ENCODE measurements around the gene RASSF5. TPM values are rescaled to one million over a fixed set of nuclear protein-coding genes. Genes with fewer than 3 reads are reported as not detected.

RASSF5 gene
- total RNA-seq, 4 donors from 2014 or later = 4.6 to 14.0 (median 7.8) TPM

GRCh38 chr1:206521694-206522402 is 14.5 kb downstream of the RASSF5 start:
- no peak overlapping the region for H3K27ac ChIP-seq
- in situ Hi-C loops (cut with MboI; ENCODE audit: low pct_ligation_motif_present in 1 of 4, low pct_unique_long_range_greater_than_20kb in 1 of 4, low sequenced_read_pairs in 3 of 4) = no loop called here
- DNase-seq = no peak

GRCh38 chr1:206524739-206525364 is 17.5 kb downstream of the RASSF5 start:
- Histone ChIP-seq H3K27me3 (no peaks in the 10 kb centered on the region), H3K4me1 (no peaks in the 10 kb centered on the region), H3K4me3 (no peak overlapping the region), H3K9me3 (no peaks in the 10 kb centered on the region), H3K27ac (no peak overlapping the region), H3K36me3 (no peaks in the 10 kb centered on the region)
- no peak for DNase-seq
- in situ Hi-C loops (cut with MboI; ENCODE audit: low pct_ligation_motif_present in 1 of 4, low pct_unique_long_range_greater_than_20kb in 1 of 4, low sequenced_read_pairs in 3 of 4) = no loop called here
- no peak for TF ChIP-seq POLR2AphosphoS5 (IDR thresholded peaks at IDR 0.05)
- TF ChIP-seq EP300 (IDR thresholded peaks at IDR 0.05; ENCODE audit: low read depth) = no peak
- no peak for TF ChIP-seq CTCF (IDR thresholded peaks at IDR 0.05)
- no peak for TF ChIP-seq POLR2A (IDR thresholded peaks at IDR 0.05)
- 58 to 100% methylated on average over 1 to 5 of the region's 5 CpGs for WGBS, 2 donors (ENCODE audit: low coverage in 1 of 2)
- intact Hi-C loops (cut with DNase I; ENCODE audit: low total_unique reads) = no loop called here

More at GRCh38 chr1:206521694-206522402, 14.5 kb downstream of the RASSF5 start:
- H3K4me3 ChIP-seq = no peak overlapping the region
- intact Hi-C loops (cut with DNase I; ENCODE audit: low total_unique reads) = no loop called here
- no peaks in the 10 kb centered on the region for H3K4me1 ChIP-seq
- H3K9me3 ChIP-seq = no peaks in the 10 kb centered on the region
- no peak for TF ChIP-seq POLR2AphosphoS5 (IDR thresholded peaks at IDR 0.05)
- H3K27me3 ChIP-seq = no peaks in the 10 kb centered on the region
- H3K36me3 ChIP-seq = no peaks in the 10 kb centered on the region
- 80 to 81% methylated on average over 6 to 8 of the region's 8 CpGs for WGBS, 2 donors (ENCODE audit: low coverage in 1 of 2)

- H3K36me3 ChIP-seq = no peaks in the 10 kb centered on the region
- H3K9me3 ChIP-seq = no peaks in the 10 kb centered on the region
- H3K27ac ChIP-seq = no peak overlapping the region
- H3K4me1 ChIP-seq = no peaks in the 10 kb centered on the region
- in situ Hi-C loops (cut with MboI; ENCODE audit: low pct_ligation_motif_present in 1 of 4, low pct_unique_long_range_greater_than_20kb in 1 of 4, low sequenced_read_pairs in 3 of 4) = no loop called here
- TF ChIP-seq POLR2AphosphoS5 (IDR thresholded peaks at IDR 0.05) (no peak), EP300 (IDR thresholded peaks at IDR 0.05; ENCODE audit: low read depth) (no peak), CTCF (IDR thresholded peaks at IDR 0.05) (no peak), POLR2A (IDR thresholded peaks at IDR 0.05) (no peak)
- 50 to 75% methylated on average over 2 to 6 of the region's 6 CpGs for WGBS, 2 donors (ENCODE audit: low coverage in 1 of 2)
- intact Hi-C loops (cut with DNase I; ENCODE audit: low total_unique reads) = no loop called here
- H3K4me3 ChIP-seq = no peak overlapping the region
- no peaks in the 10 kb centered on the region for H3K27me3 ChIP-seq
- no peak for DNase-seq
These were observed 19.0 kb downstream of the RASSF5 start for GRCh38 chr1:206526064-206526911.

GRCh38 chr1:206529425-206529824 is 22.1 kb downstream of the RASSF5 start:
- TF ChIP-seq POLR2AphosphoS5 (IDR thresholded peaks at IDR 0.05) = no peak
- TF ChIP-seq CTCF (IDR thresholded peaks at IDR 0.05) = no peak
- H3K9me3 ChIP-seq = no peaks in the 10 kb centered on the region
- H3K36me3 ChIP-seq = no peaks in the 10 kb centered on the region
- H3K27ac ChIP-seq = no peak overlapping the region
- intact Hi-C loops (cut with DNase I; ENCODE audit: low total_unique reads) (no loop called here), in situ Hi-C loops (cut with MboI; ENCODE audit: low pct_ligation_motif_present in 1 of 4, low pct_unique_long_range_greater_than_20kb in 1 of 4, low sequenced_read_pairs in 3 of 4) (no loop called here)
- H3K27me3 ChIP-seq = no peaks in the 10 kb centered on the region
- 94 to 96% methylated on average over 3 to 7 of the region's 7 CpGs for WGBS, 2 donors (ENCODE audit: low coverage in 1 of 2)
- H3K4me1 ChIP-seq = no peaks in the 10 kb centered on the region
- no peak overlapping the region for H3K4me3 ChIP-seq
- DNase-seq = no peak

All from transverse colon (tissue), 4 donors.